Measurements from ENCODE around the gene KANSL1L.

The KANSL1L gene

DNA sequence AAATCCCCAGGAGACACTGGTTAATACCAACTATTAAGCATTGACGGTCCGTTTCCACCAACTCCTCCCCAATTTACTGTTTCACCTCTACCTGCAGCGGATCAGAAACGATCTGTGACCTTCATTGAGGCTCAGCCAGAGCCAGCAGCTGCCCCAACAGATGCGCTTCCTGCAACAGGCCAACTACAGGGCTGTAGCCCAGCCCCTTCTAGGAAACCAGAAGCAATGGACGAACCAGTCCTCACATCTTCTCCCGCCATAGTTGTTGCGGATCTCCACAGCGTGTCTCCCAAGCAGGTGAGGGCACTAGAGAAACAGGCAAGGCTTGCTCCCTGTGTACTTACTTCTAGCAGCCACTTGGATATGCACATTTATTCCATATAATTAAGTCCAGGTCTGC is 177.2 kb downstream of the KANSL1L start:
- no peak for DNase-seq (ENCODE audit: low spot score)

DNA sequence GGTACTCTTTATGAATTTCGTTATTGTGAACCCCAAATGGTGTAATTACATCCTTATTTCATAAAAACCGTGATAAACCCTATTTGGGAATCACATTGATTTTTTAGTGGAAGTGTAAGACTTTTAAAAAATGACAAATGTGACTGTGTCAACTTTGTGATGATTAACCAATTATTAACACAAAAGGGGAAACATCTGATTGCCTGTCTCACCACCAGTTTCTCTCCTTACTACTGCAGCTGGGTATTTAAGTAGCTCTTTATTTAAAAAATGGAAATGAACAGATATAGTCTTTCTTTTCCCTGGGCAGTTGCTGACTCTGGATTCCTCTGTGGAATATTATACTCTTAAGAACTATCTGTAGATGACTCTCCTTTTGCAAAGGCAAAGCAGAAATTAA is 180.4 kb downstream of the KANSL1L start:
- DNase-seq (ENCODE audit: low spot score), result no peak

DNA sequence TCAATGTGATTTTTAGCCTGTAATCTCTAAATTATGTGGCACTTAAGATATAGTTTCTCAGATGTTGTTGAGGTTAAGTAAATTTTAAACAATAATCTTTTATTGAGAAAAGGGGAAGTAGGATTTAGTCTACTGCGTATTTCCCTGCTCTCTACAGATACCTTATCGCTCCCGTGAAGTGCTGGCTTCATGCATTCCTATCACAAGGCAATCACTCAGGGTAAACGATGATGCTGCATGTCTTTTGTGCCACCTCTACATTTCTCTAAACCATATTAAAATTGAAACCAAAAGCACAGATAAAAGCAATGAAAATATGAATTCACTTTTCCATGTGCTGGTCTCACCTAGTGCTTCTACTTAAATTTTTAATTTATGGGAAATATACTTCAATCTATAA is 183.2 kb downstream of the KANSL1L start:
- DNase-seq (ENCODE audit: low spot score), result no peak

DNA sequence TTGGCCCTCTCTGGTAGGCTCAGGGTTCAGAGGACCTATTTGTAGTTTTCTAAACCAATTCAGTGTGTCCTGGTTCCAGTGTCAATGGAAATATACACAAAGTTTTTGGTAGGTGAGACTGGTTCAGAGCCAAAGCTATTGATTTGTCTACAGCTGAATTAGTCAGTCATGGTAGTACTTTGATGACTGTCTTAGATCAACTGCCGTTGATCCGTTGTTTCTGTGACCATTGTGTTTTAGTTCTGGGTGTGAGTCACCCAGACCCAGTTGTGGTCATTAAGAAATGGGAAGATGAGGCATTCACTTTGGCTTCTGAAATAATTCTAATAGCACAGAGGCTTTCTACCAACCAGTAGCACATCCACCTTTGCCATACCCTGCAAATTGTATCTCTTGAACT is 184.8 kb downstream of the KANSL1L start:
- DNase-seq (ENCODE audit: low spot score), result no peak

DNA sequence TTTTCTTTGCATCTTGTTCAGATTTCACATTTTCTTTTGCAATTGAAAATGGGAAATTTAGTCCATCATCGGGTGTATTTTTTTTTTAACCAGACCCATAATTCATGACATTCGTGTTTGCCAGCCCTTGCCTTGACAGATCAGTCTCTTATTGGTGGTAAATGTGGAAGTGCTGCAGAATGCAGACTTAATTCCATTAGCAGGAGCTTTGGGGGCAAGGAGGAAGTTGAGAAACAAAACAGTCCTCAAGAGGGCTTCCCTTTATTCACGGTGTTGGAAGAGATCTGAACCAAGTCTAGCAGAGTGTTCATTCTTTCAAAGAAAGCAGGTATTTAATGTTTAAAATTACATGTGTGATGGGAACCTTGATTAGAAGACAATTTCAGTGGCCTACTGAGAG is 185.3 kb downstream of the KANSL1L start:
- DNase-seq (ENCODE audit: low spot score), result no peak

DNA sequence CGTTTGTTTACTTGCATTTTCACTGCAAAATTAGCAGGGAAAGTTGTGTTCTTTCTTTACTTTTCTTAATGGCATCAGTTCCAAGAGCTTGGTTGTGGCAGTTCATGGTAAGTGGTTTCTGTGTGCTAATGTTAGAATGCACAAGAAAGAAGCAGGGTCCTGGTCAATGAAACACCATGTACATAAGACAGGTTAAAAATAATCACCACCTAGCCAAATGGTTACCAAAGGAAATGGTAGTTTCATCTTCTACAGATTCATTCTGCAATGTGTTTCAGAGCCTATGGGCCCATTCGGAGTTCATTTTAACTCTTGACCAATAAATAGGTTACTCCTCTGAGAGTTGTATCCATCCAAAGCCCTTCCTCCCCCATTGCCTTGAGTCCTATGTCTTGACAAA is 186.9 kb downstream of the KANSL1L start:
- DNase-seq (ENCODE audit: low spot score), result no peak

DNA sequence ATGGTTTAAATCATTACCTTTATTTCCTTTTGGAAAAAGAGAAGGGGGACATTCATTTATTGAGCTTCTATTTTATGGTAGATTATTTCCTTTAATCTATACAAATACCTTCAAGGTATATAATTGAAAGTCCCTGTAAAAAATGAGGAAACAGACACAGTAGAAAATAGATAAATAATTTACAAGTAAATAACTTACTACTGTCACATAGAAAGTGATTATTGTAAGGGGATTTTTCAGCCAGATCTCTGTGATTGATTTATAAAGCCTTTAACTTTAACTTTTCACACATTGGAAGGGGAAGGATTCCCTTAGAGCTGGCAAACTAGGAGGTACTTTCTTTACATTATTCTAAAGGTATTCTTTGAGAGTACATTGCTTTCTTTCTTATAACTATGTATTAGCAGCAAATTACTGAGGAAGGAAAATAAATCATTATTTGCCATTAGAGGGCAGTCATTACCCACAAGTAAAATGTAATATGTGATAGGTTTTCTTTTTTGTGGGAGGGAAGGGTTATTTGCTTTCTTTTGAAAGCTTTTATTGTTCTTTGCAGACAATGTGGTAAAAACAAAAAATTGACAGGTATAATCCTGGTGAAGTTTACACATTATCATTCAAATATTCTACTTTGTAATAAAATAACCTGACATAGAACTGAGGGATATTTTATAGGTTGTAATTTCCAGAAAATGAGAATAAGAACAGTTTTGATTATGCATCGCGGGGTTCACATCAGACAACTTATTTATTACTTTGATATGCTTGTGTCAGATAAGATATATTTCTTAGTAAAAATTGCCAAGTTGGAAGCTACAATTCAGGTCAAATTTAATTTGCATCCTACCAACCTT is 193.6 kb downstream of the KANSL1L start:
- DNase-seq (ENCODE audit: low spot score), result peak; percentile 54

DNA sequence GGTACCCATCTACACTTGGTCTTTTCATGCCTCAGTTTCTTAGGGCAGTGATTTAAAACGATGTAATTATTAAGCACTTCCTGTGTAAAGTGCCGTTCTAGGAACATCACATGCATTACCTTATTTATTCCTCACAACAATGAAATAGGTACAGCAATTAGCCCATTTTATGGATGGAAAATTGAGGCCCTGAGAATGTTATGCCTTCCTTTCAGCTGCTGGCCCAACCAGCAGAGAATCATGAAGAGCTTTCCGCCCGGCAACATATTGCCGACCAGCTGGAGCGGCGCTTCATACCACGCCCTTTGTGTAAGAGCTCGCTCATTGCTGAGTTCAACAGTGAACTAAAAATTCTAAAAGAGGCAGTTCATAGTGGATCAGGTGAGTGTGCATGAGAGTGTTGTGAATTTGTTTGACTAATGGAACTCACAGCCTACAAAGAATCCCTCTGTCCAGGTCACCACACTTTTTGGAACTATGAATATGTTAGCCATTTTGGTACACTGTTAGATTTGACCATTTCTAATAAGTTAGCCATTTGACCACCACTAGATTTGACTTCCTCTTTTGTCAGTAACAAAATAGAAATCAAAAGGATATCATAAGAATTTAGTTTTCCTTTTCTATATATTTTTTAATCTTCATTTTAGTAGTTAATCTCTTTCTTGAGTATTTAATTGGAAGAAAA is 194.4 kb downstream of the KANSL1L start:
- DNase-seq (ENCODE audit: low spot score), result no peak

DNA sequence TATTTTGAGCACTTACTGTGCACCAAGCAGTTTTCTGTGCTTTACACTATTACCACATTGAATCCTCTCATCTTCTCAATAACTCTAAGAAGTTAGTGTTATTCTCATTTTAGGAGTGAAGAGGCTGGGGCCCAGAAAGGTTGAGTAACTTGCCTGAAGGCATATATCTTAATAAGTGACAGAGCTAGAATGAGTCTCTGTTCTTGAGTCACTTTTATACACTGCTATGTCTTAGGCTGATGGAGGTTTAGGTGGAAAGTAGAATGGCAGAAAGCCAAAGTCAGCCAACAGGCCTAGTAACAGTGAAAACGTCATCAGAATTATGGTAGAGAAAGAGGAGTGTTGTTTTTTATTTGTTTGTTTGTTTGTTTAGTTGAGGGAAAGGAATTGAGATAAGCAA is 196.6 kb downstream of the KANSL1L start:
- no peak for DNase-seq (ENCODE audit: low spot score)

DNA sequence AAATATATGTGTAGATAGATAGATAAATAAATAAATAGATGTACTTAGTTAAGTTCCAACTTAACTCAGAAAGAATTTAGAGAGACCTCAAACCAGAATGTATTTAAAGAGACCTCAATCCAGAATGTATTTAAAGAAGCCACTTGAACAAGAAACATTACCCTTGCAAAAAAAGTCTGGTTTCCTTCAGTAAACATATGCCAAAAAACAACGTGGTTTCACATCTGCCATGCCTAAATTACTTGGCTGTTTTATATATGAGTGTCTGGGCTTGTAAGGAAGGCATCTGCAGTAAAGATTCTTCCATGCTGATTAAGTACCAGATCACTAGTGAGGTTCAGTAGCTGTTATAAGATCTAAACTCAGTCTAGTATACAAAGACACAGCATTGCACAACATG is 197.9 kb downstream of the KANSL1L start:
- no peak for DNase-seq (ENCODE audit: low spot score)
